Heart right ventricle (tissue), 16 donors: ENCODE results near the gene CD48. TPM values are rescaled to one million over a fixed set of nuclear protein-coding genes. Genes with fewer than 3 reads are reported as not detected.
"Not testable (repeated sequence)": the region's sequence is repeated elsewhere in the genome, so short reads cannot be mapped to it uniquely, and the experiment has no call there.

ENCODE experiments used
- ATAC-seq, 8 donors: fragments of 200-7000 bp; cut with Tn5 transposase; one replicate each; pipeline ENCODE4 v1.9.1; 2020; ENCODE audit warnings: mild to moderate bottlenecking in 8 of 8, moderate library complexity in 8 of 8, moderate number of reproducible peaks in 1 of 8
- DNase-seq, 2 donors: peaks; one replicate each; pipeline ENCODE4 v3.0.0-alpha.2; 2020
- H3K27ac ChIP-seq, 10 donors: fragments of 200-600 bp; sonication (generic) in 2 of 10; one replicate each; pipeline versions ENCODE4 v1.5.0 to v1.8.0; 2020 to 2022; ENCODE audit warnings: mild to moderate bottlenecking in 3 of 10
- H3K27me3 ChIP-seq, 7 donors: fragments of 200-600 bp; one replicate each; pipeline ENCODE4 v1.8.0; 2021 to 2022; ENCODE audit warnings: mild to moderate bottlenecking in 2 of 7
- H3K36me3 ChIP-seq, 9 donors: fragments of 200-600 bp; sonication (generic) in 1 of 9; one replicate each; pipeline versions ENCODE4 v1.5.0 to v1.8.0; 2020 to 2022; ENCODE audit warnings: mild to moderate bottlenecking in 2 of 9
- H3K4me1 ChIP-seq, 9 donors: fragments of 200-600 bp; sonication (generic) in 1 of 9; one replicate each; pipeline versions ENCODE4 v1.5.0 to v1.8.0; 2020 to 2022; ENCODE audit warnings: mild to moderate bottlenecking in 4 of 9
- H3K4me3 ChIP-seq, 10 donors: fragments of 200-600 bp; sonication (generic) in 2 of 10; one replicate each; pipeline versions ENCODE4 v1.5.0 to v1.8.0; 2020 to 2022; ENCODE audit warnings: mild to moderate bottlenecking in 7 of 10, moderate library complexity in 2 of 10
- H3K9me3 ChIP-seq, 11 donors: fragments of 200-600 bp in 10 of 11; sonication (generic) in 2 of 11; one replicate each; pipeline versions ENCODE4 v1.5.0 to v1.8.0; 2013 to 2022; ENCODE audit warnings: mild to moderate bottlenecking in 2 of 11, control low read depth in 1 of 11, moderate library complexity in 1 of 11
- WGBS, 2 donors: extraction: QIAGEN DNeasy Blood & Tissue Kit; methylation state at CpG; one replicate each; pipeline ENCODE4 v1.1.7; 2013; ENCODE audit warnings: inconsistent platforms in 1 of 2; 5-methylcytosine and 5-hydroxymethylcytosine counted together
- intact Hi-C, 10 donors: fragments of 100-400 bp; cut with DNase I; formaldehyde crosslinking; loops; one replicate each; pipeline versions ENCODE4 v1.11.1 to v1.14.2; 2022
- polyA plus RNA-seq, 2 donors: library from polyadenylated mRNA; stranded (reverse); fragments of 200-250 nt; gene quantifications; one replicate each; pipeline ENCODE4 v1.2.3, GENCODE V29; 2013
- total RNA-seq, 10 donors: library from RNA; stranded (reverse); fragmentation: NEBNext Ultra II Directional in 3 of 10; extraction: Animal tissue kit (Norgen Biotek cat#: 25700) in 3 of 10; gene quantifications; one replicate each; pipeline versions ENCODE4 v1.2.1 to v1.2.4, GENCODE V29; 2021 to 2023
- TF ChIP-seq, protein P1 (sequence below), 9 donors: fragments of 200-600 bp; sonication (generic) in 2 of 9; IDR thresholded peaks; one replicate each; pipeline versions ENCODE4 v1.5.0 to v1.8.0; 2021 to 2022; ENCODE audit warnings: antibody characterized with exemption in 9 of 9, mild to moderate bottlenecking in 5 of 9, moderate library complexity in 1 of 9
- donor health status: Arrhythmogenic right ventricular cardiomyopathy.
- donor health status: ischemic (EF 13 %, LVEDD 7.1; RV severe dilation, severe dysfunction).
- donor health status: healthy with polysubstance abuse.
- donor health status: DM: no; HTN: yes; CAD: no.
- donor health status: DM: no; HTN: no; CAD: no.
- donor health status: ischemic (EF 25% LVEDD 6.9; RV normal size, moderate dysfunction).
- donor health status: ischemic (EF 25% LVEDD 5.7; RV mildly dilated, moderate dysfunction).
- donor health status: healthy.
- donor health status: DM: yes; HTN: yes; CAD: no.
- donor health status: Ischemic cardiomyopathy.
- donor health status: ischemic (EF 35%, LVEDD 5.7; RV mildly dilated, moderate dysfunction).
- donor health status: nonischemic (EF 11% LVEDD 7.7; RV severe dilation, severe dysfunction).
- donor health status: DM: yes; HTN: yes; CAD: no.
- donor health status: PGD.
- donor health status: ischemic (EF 29% LVEDD 5.4; RV normal size, mild dysfunction).
- donor health status: nonischemic (EF 23%, LVEDD 6.1; RV moderate dilation, normal function).

The CD48 gene
- total and polyA plus RNA-seq, 12 donors = 0.40 to 20.9 (median 0.96) TPM

DNA sequence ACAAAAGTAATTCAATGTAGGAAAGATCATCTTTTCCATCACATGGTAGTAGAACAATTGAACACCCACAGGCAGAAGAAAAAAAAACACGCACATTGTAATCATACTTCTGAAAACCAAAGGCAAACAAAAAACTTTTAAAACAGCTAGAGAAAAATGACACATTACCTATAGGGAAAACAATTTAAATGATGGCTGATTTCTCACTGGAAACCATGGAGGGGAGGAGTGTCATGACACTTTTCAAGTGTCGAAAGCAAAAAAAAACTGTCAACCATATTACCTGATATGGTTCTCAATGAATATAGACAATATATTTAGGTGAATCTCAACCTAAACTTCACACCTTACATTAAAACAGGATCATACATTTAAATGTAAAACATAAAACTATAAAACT, 26.6 kb upstream of the CD48 start:
- TF ChIP-seq, protein P1, sequence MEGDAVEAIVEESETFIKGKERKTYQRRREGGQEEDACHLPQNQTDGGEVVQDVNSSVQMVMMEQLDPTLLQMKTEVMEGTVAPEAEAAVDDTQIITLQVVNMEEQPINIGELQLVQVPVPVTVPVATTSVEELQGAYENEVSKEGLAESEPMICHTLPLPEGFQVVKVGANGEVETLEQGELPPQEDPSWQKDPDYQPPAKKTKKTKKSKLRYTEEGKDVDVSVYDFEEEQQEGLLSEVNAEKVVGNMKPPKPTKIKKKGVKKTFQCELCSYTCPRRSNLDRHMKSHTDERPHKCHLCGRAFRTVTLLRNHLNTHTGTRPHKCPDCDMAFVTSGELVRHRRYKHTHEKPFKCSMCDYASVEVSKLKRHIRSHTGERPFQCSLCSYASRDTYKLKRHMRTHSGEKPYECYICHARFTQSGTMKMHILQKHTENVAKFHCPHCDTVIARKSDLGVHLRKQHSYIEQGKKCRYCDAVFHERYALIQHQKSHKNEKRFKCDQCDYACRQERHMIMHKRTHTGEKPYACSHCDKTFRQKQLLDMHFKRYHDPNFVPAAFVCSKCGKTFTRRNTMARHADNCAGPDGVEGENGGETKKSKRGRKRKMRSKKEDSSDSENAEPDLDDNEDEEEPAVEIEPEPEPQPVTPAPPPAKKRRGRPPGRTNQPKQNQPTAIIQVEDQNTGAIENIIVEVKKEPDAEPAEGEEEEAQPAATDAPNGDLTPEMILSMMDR (IDR thresholded peaks at IDR 0.05) = no peak
- ATAC-seq (no peak), DNase-seq (no peak)
- H3K4me3 ChIP-seq = no peak overlapping the region
- H3K36me3 ChIP-seq = no peaks in the 10 kb centered on the region
- H3K27ac ChIP-seq = peak overlapping the region in 1 of 10 donors; percentile 79
- peaks cover 0 to 6% (median 0%) of the 10 kb centered on the region in 7 donors for H3K27me3 ChIP-seq
- intact Hi-C loops = no loop called here
- H3K9me3 ChIP-seq = peaks cover 0 to 24% (median 0%) of the 10 kb centered on the region in 11 donors
- peaks cover 0 to 40% (median 0%) of the 10 kb centered on the region in 9 donors for H3K4me1 ChIP-seq
- WGBS, 2 donors = 91% methylated on average over 2 of the region's 2 CpGs

DNA sequence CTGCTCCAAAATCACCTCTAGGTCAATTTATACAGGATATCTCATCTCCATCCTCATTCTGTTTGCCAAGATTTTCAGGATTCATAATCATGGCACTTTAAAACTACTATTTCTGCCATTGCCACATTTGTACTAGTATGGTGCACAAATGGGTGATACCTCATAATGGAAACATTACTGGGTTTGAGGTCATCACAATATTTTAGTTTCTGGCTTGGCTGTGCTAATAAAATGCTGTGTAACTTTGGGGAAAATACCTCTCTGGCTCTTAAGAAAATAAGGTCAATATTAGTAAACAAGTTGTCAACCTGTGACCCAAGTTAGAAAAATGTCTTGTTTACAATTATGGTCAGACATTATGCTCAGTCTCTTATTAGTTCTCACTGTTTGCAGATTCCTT, 22.7 kb upstream of the CD48 start:
- Histone ChIP-seq H3K9me3 (peaks cover 0 to 24% (median 0%) of the 10 kb centered on the region in 11 donors), H3K36me3 (no peaks in the 10 kb centered on the region), H3K4me1 (peaks cover 0 to 26% (median 0%) of the 10 kb centered on the region in 9 donors), H3K27me3 (peaks cover 0 to 9% (median 0%) of the 10 kb centered on the region in 7 donors), H3K4me3 (no peak overlapping the region), H3K27ac (peak overlapping the region in 1 of 10 donors; percentile 49)
- TF ChIP-seq, protein P1 (IDR thresholded peaks at IDR 0.05) = no peak
- ATAC-seq (no peak), DNase-seq (no peak)
- intact Hi-C loops = no loop called here

DNA sequence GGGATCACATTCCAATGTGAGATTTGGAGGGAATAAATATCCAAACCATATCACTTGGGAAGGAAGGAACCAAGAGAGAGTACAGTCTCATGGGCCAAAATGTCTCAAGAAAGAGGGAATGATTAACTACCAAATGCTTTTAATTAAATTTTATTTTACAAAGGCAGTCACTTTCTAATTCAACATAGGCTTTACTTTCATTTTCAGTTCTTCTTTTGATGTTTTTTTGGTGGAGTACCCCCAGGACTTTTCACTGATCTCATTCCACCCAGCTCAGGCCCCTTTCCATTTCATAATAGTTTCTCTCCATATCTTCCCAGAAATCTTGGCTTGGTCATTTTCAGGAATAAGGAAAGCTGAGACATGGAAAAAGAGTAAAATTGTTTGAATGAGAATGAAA, 22.3 kb upstream of the CD48 start:
- Histone ChIP-seq H3K36me3 (no peaks in the 10 kb centered on the region), H3K27me3 (peaks cover 0 to 13% (median 0%) of the 10 kb centered on the region in 7 donors), H3K4me3 (no peak overlapping the region), H3K27ac (peak overlapping the region in 1 of 10 donors; percentile 49), H3K4me1 (peaks cover 0 to 22% (median 0%) of the 10 kb centered on the region in 9 donors), H3K9me3 (peaks cover 0 to 24% (median 0%) of the 10 kb centered on the region in 11 donors)
- no peak for ATAC-seq
- TF ChIP-seq, protein P1 (IDR thresholded peaks at IDR 0.05) = no peak
- intact Hi-C loops = no loop called here
- DNase-seq = no peak

DNA sequence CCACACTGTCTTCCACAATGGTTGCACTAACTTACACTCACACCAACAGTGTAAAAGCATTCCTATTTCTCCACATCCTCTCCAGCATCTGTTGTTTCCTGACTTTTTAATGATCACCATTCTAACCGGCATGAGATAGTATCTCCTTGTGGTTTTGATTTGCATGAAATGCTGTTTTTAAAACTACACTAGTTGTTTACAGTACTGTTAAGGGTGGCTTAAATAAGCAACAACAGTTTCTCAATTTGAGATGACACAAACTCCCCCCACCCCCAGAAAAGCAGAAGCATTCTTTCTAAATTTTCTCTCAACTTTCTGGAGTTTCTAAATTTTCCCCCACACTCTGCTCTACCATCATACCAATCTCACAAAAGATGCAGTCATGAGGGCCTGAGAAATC, 20.4 kb upstream of the CD48 start:
- WGBS, 2 donors = 79 to 81% methylated on average over 1 of the region's 1 CpG
- TF ChIP-seq, protein P1 (IDR thresholded peaks at IDR 0.05) = no peak
- no peak for ATAC-seq
- H3K9me3 ChIP-seq = peaks cover 0 to 18% (median 0%) of the 10 kb centered on the region in 11 donors
- peaks cover 0 to 14% (median 0%) of the 10 kb centered on the region in 7 donors for H3K27me3 ChIP-seq
- no peak for DNase-seq
- peaks cover 0 to 21% (median 0%) of the 10 kb centered on the region in 9 donors for H3K4me1 ChIP-seq
- H3K36me3 ChIP-seq = no peaks in the 10 kb centered on the region
- no peak overlapping the region for H3K27ac ChIP-seq
- intact Hi-C loops = no loop called here
- H3K4me3 ChIP-seq = no peak overlapping the region

DNA sequence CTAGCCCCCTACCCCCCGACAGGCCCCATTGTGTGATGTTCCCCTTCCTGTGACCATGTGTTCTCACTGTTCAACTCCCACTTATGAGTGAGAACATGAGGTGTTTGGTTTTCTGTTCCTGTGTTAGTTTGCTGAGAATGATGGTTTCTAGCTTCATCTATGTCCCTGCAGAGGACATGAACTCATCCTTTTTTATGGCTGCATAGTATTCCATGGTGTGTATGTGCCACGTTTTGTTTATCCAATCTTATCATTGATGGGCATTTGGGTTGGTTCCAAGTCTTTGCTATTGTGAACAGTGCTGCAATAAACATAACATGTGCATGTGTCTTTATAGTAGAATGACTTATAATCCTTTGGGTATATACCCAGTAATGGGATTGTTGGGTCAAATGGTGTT, 19.9 kb upstream of the CD48 start:
- peaks cover 0 to 14% (median 0%) of the 10 kb centered on the region in 7 donors for H3K27me3 ChIP-seq

More for the DNA sequence above, 19.9 kb upstream of the CD48 start:
- WGBS, 2 donors = 75 to 78% methylated on average over 2 of the region's 2 CpGs
- DNase-seq, ATAC-seq, H3K4me3 ChIP-seq, H3K36me3 ChIP-seq, H3K27ac ChIP-seq, intact Hi-C loops: not testable (repeated sequence)
- H3K4me1 ChIP-seq = peaks cover 0 to 26% (median 0%) of the 10 kb centered on the region in 9 donors
- peaks cover 0 to 14% (median 0%) of the 10 kb centered on the region in 11 donors for H3K9me3 ChIP-seq
